GM12801 (cell line): ENCODE results near the gene GUCY2D.

Experiments
- TF ChIP-seq, protein P1 (sequence below): IDR thresholded peaks from one replicate; pipeline ENCODE4 v1.5.1; 2011; ENCODE audit warnings: control low read depth; ENCODE audit not compliant: insufficient read length; ENCODE audit errors: extremely low read depth

Gene GUCY2D

DNA sequence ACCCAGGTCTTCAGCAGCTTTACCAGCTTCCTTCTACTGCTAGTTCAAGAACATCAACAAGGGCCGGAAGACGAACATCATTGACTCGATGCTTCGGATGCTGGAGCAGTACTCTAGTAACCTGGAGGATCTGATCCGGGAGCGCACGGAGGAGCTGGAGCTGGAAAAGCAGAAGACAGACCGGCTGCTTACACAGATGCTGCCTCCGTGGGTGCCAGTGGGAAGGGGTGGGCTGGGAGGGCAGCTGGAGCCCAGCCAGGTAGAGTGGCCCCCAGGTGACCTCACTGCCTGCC is 12.1 kb downstream of the GUCY2D start:
- TF ChIP-seq, protein P1, sequence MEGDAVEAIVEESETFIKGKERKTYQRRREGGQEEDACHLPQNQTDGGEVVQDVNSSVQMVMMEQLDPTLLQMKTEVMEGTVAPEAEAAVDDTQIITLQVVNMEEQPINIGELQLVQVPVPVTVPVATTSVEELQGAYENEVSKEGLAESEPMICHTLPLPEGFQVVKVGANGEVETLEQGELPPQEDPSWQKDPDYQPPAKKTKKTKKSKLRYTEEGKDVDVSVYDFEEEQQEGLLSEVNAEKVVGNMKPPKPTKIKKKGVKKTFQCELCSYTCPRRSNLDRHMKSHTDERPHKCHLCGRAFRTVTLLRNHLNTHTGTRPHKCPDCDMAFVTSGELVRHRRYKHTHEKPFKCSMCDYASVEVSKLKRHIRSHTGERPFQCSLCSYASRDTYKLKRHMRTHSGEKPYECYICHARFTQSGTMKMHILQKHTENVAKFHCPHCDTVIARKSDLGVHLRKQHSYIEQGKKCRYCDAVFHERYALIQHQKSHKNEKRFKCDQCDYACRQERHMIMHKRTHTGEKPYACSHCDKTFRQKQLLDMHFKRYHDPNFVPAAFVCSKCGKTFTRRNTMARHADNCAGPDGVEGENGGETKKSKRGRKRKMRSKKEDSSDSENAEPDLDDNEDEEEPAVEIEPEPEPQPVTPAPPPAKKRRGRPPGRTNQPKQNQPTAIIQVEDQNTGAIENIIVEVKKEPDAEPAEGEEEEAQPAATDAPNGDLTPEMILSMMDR = no peak

DNA sequence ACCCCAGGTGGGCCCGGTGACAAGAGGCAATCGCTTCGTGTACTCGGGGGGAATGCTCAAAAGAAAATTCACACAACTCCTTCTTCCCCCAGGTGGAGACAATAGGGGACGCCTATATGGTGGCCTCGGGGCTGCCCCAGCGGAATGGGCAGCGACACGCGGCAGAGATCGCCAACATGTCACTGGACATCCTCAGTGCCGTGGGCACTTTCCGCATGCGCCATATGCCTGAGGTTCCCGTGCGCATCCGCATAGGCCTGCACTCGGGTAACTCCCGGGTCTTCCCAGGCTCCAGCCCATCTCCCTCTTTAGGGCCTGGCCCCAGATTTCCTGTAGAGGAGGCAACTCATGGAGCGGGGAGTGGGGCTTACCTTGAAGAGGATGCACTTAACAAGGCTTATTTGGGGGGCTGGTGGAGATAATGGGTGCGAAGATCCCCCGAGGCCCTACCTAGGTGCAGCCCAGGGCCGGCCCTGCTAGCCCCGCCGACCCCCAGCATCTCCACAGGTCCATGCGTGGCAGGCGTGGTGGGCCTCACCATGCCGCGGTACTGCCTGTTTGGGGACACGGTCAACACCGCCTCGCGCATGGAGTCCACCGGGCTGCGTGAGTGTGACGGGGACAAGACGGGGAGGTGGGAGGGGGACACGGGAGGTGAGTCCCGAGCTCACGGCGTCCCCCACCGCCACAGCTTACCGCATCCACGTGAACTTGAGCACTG is 13.0 kb downstream of the GUCY2D start:
- TF ChIP-seq, protein P1 = no peak

DNA sequence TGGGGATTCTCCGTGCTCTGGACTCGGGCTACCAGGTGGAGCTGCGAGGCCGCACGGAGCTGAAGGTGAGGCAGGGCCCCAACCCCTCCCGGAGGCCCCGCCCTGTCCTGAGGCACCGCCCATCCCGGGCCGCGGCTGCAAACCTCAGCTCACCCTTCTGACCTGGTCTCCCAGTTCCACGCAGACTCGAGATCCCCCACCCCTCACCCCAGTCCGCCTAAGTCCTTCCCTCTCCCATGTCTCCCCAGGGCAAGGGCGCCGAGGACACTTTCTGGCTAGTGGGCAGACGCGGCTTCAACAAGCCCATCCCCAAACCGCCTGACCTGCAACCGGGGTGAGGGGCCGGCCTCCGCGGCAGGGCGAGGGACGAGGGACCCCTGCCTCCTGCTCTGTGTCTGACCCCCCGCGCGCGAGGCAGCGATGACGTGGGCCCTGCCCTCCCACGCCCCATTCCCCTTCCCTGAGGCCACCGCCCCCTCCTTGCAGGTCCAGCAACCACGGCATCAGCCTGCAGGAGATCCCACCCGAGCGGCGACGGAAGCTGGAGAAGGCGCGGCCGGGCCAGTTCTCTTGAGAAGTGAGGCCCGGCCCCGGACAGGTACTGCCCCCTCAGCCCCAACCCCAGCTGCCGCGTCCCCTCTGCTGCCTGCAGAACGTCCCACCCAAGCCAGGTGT is 13.7 kb downstream of the GUCY2D start:
- TF ChIP-seq, protein P1 = no peak

DNA sequence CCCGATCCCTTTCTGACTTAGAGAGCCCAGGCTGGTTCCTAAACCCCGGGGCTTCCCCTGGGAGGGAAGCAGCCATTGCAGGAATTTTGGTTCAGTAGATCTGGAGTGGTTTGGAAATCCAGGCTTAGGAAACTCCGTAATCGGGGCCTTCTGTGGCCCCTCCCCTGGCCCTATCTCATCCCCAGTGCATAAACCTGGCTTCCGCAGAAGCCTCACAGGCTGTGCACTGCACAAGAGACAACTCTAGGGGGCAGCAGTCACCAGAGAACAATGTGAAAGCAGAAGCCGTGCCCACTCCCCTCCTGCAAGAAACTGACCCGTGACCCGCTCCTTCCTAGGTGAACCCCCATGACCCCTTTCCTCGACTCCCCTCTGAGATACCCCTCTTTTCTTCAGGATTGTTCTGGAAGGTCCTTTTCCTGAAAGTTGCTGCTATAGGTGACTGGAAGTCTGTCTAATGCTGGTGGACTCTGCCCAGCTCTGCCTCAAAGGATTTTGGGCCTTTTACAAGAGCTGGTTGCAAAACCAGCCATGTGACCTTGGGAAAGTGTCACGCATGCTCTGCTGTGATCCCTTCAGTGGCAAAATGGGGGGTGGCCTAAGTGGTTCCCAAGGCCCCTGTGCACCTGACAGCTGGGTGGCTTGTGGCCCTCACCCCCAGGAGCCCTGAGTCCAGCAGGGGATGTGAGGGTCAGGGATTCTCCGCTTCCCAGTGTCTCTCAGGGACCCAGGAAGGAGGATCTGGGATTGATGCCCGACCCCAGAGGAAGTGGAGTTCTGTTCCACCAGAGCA is 14.4 kb downstream of the GUCY2D start:
- TF ChIP-seq, protein P1 = no peak

DNA sequence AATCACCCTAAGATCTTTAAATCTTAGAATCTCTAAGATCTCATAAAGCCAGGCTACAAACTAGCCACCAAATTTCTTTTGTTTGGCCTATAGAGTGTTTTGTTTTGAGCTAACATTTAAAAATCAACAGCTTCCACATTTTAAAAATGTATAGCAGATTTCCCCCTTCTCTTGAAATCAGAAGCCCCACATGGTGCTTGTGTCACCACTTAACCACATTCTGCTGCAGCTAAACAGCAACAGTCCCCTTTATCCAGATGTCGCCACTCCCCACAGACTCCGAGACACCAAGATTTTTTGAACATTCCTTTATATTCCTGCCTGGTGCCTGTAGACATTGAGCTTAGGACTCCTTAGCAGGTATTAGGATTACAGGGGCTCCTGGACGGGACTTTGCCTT is 16.0 kb downstream of the GUCY2D start:
- TF ChIP-seq, protein P1 = no peak

DNA sequence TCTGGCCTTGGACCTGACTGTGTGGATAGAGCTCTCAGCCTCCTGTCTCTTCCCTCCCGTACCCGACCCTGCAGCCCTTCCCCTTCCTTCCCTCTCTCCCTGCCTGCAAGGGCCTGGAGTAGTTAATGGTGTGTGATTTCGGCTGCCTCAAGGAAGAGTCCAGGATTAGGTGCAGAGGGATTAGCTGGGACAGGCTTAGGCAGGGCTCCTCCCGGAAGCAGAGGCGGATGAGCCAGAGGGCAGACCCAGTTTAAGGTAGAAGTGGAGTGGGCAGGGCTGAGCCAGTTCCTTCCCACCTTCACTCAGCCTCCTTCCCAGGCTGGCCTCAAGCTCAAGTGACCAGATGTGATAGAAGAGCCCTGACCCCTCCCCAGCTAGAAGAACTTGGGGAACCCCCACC is 16.8 kb downstream of the GUCY2D start:
- TF ChIP-seq, protein P1 = no peak

DNA sequence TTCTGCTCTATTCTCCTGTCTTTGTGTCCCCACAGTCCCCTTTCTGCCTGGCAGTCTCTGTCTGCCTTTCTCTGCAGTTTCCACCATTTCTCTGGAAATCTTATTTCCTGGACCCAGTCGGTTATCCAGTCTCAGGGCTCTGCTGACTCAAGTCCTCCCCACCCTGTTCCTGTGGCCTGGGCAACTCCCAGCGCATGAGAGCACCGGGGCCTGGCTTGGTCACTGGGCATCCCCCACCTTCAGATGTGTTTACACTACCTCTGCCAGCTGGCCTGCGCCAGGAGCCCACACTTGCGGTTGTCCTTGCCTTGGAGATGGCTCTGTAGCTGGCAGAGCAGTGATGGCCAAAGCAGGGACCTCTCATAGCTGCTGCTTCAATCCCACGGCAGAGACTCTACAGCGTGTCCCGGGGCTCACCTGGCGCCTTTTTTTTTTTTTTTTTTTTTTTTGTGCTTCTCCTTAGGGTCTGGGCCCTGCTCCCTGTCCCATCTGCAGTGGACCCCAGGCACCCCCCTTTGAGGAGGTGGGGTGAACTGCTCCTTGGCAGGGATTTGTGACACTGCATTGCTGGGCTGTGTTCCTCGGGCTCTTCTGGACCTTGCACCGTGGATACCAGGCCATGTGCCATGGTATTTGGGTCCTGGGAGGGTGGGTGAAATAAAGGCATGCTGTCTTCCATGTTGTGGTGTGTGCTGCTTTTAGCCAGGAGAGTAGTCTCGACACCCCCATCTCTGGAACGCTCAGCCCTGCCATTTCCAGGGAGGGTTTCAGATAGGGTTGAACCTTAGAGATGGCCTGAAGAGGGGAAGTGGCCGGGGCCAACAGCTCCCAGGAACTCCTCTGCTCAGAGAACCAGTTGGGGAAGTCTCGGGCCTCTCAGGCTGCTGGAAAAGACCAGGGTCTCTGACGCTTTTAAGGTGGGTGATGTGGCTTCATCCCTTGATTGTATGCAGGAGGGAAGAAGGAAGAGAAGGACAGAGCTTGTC is 17.5 kb downstream of the GUCY2D start:
- TF ChIP-seq, protein P1 = no peak
